NOMO-1 treated with DMSO at 0.1 percent for 48 hours (cell line): Measurements from ENCODE around the gene SYNDIG1.

ENCODE experiments used
- DNase-seq: peaks from one replicate; lab custom pipeline; 2025; ENCODE audit not compliant: unreplicated experiment; lab: John Stamatoyannopoulos, UW

Gene SYNDIG1

DNA sequence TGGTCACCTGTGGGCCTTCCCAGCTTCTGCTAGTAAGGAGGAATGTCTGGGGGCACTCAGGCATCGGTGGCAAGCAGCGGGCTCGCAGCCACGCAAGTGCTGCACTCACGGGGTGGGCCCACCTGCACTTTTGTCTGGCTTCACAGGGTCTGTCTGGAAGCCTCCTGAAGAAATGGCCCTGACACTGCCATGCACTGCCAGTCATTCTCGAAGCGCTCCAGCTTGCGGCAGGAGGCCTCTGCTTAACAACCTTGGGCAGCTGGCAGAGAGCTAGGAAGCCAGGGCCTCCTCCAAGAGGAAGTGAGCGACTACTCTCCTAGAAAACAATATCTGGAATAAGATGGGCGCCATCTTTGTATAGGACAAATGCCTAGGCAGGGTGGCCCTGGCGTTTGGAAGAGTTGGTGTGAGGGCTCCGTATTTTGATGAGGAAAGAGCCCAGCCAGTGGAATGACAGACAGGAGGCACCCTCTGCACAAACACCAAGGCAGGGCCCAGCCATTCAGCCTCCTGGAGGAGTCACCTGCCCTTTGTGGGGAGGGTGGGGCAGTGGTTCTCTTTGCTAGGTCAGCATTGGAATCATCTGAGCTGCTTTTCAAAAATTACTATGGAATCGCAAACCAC, 113.9 kb downstream of the SYNDIG1 start:
- DNase-seq, result no peak

- no peak for DNase-seq
Measured at GRCh38 chr20:24584078-24584477, 114.6 kb downstream of the SYNDIG1 start.

- DNase-seq, result no peak
Measured at GRCh38 chr20:24584538-24585356, 115.3 kb downstream of the SYNDIG1 start.

DNA sequence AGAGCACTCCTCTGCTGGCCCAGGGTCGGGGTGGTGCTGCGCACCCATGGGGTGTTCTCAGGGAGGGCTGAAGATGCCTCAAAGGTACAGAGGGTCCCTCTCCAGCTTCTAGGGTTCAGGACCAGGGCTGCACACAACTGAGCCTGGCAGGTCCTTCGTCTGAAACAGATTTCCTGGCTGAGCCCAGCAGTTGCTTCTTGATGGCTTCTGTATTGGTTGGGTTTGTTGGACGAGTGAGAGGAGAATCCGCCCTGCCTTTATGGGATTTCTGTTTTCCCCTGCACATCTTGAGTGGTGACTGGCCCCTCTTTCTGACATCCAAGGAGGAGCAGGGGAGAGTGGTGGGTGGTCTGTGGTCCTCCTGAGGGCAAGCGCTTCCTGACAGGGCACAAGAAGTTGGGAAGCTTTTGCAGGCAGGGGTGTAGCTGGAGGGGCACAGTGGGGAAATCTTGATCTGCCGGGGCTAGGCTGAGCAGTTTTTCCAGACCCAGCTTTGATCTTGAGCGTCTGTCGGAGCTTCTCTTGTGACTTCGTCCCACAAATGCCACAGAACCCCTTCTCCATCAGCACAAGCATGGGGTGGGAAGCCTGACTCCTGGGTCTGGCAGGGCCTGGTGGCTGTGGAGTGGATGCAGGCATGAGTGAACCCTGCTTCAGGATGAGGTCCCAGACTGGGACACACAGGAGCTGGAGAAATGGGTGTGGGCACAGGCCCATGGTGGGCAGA, 116.5 kb downstream of the SYNDIG1 start:
- DNase-seq, result no peak

DNA sequence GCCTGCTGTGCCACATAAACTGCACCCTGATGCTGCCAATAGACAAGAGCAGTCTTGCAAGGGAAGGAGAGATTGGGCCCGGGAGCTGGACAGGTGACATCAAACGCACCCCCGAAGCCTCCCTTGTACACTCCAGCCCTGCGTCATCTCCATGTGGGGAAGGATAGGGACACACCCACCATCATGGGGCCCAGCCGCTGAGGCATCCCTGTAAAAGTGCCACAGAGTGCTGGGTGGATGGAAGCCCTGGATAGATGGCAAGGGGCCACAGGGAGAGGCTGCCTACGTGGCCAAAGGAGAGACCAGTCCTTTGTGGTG, 117.1 kb downstream of the SYNDIG1 start:
- no peak for DNase-seq

- no peak for DNase-seq
Measured at GRCh38 chr20:24587384-24588046, 118.1 kb downstream of the SYNDIG1 start.

DNA sequence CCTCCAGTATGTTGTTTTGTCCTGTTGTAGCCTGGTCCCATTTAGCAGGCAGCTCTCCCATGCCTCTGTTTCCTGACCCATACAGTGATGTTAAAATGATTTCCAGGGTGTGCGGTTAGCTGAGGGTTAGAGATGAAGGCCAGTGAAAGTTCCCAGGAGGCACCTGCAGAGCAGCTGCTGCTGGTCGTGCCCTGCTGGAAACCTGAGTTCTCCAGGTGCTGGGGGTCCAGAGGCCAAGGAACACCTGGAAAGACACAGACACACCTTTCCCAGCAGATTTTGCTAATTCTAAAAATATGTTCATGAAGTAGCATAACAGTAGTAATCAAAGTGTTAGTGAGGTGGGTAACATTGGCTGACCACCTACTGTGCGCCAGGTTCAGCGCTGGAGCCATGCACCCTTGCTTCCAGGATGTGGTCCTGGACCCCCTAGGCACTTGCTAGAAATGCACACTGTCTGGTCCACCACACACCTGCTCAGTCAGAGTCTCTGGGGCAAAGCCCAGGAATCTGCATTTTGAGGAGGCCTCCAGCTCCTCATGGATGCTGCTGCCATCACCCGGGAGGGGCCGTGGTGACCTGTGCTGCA, 118.7 kb downstream of the SYNDIG1 start:
- DNase-seq, result no peak

- no peak for DNase-seq
Measured at GRCh38 chr20:24588725-24589340, 119.4 kb downstream of the SYNDIG1 start.

DNA sequence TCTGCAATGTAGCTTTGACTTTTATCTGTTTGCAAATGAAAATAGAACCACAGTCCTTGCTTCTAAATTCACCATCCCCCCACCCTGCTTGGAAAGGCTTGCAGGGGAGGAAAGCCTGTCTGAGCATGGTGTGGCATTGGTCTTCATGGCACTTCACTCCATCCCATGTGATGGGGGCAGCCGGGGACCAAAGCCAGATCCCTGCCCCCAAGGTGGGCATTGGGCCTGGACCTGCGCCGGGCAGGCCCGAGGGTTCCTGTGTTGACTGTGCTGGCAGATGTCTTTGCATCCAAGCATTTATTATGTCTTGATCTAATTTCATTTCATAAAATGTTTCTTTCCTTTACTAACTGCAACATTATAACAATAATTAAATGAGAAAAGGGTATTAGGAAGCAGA, 120.0 kb downstream of the SYNDIG1 start:
- DNase-seq, result no peak

- no peak for DNase-seq
Measured at GRCh38 chr20:24589815-24590177, 120.4 kb downstream of the SYNDIG1 start.

GRCh38 chr20:24590178-24590982, 121.0 kb downstream of the SYNDIG1 start:
- DNase-seq, result no peak

DNA sequence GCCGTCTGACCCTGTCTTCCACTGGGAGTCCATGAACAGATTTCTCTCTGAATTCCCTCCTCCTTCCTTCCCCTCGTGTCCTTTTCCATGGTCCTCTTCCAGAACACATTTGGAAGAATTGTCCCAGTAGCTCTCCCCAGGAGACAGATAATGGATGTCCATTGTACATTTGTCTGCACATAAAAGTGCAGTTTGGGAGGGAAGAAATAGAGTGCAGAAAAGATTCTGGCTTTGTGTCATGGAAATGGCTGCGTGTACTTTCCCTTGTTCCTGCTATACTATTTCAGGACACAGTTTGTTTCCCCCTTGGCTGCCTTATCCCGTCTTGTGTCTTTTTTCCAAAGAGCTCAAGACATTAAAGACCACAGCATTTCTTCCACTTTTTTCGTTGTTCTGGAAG, 127.6 kb downstream of the SYNDIG1 start:
- no peak for DNase-seq

DNA sequence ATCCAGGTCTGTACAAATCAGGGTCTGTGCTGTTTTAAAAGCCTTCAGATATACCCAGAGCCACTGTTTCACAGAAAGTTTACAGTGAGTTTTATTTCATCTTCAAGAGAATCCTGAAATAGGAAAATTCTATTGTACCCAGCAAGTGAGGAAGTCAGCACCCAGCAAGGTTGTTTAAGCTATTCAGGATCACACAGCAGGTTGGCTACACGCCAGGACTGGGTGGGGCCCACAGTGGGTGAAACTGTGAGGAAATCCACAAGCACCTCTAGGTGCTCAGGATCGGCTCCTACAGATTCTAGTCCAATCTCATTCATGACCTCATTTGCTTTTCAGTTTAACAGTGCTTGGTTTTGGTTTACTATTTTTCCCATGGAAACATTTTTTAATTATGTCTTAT, 128.9 kb downstream of the SYNDIG1 start:
- DNase-seq, result no peak

DNA sequence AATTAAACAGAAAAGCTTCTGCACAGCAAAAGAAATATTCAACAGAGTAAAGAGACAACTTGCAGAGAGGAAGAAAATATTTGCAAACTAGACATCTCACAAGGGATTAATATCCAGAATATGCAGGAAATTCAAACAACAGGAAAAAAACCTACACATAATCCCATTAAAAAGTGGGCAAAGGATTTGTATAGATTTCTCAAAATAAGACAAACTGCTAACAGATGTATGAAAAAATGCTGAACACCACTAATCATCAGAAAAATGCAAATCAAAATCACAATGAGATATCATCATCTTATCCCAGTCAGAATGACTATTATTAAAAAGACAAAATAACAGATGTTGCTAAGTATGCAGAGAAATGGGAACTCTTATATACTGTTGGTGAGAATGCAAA, 129.6 kb downstream of the SYNDIG1 start:
- no peak for DNase-seq

GRCh38 chr20:24600012-24600411, 130.6 kb downstream of the SYNDIG1 start:
- no peak for DNase-seq

DNA sequence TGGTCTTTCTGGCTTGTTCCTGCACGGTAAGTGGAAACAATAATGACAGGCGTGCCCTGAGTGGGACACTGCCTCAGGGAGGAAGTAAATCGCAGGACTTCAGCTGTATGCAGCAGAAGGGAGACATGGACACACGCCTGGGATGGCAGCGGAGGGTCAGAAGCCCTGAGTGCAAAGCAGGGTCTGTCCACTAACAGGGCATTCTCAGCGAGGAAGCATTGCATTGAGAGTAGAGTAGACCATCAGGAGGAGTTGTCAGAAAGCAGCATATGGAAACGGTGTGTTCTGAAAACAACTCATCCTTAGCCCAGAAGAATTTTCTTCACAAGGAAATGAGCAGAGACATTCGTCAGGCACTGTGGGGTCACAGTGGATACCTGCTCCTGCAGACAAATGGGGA, 134.0 kb downstream of the SYNDIG1 start:
- DNase-seq, result no peak

GRCh38 chr20:24604966-24605665, 135.7 kb downstream of the SYNDIG1 start:
- DNase-seq, result no peak

DNA sequence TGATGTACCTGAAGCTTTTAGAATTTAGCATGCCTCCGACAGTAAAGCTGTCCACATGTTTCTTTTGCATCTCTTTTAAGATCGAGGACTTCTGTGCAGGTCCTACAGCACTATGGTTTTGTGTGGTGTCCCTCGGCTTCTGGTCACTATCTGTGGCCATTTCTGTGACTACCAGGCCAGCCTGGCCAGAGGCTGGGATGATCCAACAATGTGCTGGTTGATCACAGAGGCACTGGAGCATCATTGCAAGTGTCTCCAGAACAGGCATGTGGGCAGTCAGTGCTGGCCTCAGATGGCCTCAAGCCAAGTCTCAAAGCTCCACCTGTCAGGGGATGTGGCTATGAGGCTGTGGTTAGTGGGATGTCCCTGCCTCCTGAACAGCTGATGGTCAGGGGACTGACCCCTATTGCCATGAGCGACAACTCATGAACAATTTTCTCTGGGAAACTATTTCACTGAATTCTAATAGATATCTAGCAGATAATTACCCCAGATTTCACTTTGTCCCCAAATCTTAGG, 136.6 kb downstream of the SYNDIG1 start:
- DNase-seq, result no peak

GRCh38 chr20:24607402-24607801, 138.0 kb downstream of the SYNDIG1 start:
- DNase-seq, result no peak
